Right kidney (tissue), 1 donor: Measurements from ENCODE around the gene SLIT1.
"Not testable (repeated sequence)": the region's sequence is repeated elsewhere in the genome, so short reads cannot be mapped to it uniquely, and the experiment has no call there.

Experiments
- DNase-seq: peaks from one replicate; pipeline ENCODE4 v3.0.0-alpha.2; 2016

Gene SLIT1

GRCh38 chr10:97106207-97106606 lies 79.6 kb downstream of the SLIT1 start:
- no peak for DNase-seq

- no peak for DNase-seq
Measured at GRCh38 chr10:97105303-97105702, 80.5 kb downstream of the SLIT1 start.

DNA sequence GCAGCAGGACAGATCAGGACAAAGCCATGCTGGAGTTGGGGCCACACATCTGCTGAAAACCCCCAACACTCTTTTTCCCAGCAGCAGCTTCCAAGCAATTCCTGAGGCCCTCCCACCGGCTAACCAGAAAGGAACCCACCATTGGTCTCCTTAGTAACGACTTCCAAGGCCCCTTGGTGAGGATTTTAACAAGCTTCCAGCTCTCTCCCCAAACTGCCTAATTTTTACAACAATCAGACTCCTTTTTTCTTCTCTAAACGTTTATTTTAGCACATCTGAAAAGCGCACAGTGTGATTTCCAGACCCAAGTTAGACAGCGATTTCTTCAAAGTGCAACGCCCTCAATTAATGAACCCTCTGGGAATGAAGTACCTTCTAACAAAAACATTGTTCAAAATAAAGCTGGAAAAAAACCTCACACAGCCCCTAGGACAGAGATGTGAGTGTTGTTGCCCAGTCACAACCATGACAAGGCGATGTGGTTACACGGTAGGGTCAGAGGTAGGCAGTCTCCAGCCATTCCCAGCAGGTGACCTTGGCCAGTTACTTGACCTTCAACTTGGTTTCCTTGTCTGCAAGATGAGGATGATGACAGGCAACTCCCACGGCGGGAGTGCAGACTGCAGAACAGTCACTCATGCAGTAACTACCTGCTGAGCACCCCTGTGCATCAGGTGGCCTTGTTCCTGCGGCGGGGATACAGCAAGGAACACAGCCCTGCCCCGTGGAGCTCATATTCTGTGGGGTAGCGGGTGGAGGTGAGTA lies 82.3 kb downstream of the SLIT1 start:
- DNase-seq, result no peak

- DNase-seq, result no peak
Measured at GRCh38 chr10:97102441-97102840, 83.3 kb downstream of the SLIT1 start.

- DNase-seq, result no peak
Measured at GRCh38 chr10:97101166-97101940, 84.4 kb downstream of the SLIT1 start.

GRCh38 chr10:97100657-97101056 lies 85.1 kb downstream of the SLIT1 start:
- DNase-seq, result no peak

- no peak for DNase-seq
Measured at GRCh38 chr10:97099868-97100267, 85.9 kb downstream of the SLIT1 start.

DNA sequence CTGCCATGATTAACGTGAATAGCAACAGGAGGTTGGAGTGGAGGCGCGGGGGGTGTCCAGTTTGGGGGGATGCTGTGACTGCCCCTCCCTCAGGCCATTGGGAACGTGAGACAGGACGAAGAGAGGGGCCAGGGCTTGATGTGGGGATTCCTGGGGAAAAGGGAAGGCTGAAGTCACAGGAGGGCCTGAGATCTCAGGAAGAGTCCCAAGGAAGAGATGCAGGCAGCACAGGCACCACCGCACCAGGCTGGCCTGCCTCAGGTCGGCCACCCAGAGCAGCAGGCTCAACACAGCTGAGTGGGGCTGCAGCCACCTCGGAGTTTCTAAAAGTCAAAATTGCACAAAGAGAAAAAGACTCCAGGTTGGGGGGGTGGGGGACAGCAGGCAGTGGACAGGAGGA lies 86.7 kb downstream of the SLIT1 start:
- DNase-seq, result no peak

DNA sequence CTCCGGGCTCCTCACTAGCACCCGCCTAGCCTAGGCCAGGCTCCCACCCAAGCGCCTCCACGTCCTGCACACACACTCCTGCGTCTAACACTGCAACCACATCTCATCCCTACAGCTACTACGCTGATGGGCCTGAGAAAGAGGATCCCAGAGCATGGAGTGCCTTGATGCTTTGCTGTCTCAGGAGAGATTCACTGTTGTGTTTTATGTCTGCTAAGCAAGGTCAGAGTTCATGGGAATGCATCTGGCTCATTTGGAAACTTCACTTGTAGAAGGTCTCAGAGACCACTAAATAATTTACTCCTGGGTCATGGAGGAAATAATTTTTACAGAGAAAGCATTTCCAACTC lies 88.7 kb downstream of the SLIT1 start:
- DNase-seq, result peak; percentile 49

GRCh38 chr10:97096261-97097083 lies 89.3 kb downstream of the SLIT1 start:
- peak; percentile 51 for DNase-seq

- DNase-seq, result no peak
Measured at GRCh38 chr10:97095701-97096260, 90.0 kb downstream of the SLIT1 start.

GRCh38 chr10:97090644-97091043 lies 95.1 kb downstream of the SLIT1 start:
- no peak for DNase-seq

DNA sequence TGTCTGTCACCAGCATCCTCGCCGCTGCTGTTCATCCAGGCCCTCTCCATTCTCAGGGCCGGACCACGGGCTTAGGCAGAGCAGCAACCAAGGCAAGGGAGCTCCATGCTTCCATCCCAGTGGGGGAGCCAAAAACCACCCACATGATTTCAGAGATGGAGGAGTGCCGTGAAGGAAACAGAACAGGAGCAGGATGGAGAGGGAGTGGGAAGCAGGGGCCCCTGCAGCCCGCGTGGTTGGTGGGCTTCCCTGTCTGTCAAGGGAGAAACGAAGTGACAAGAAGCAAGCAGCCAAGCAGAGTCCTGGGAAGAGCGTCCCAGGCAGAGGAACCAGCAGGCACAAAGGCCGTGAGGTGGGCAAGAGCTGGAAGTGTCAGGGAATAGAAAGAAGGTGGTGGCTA lies 95.7 kb downstream of the SLIT1 start:
- DNase-seq, result no peak

DNA sequence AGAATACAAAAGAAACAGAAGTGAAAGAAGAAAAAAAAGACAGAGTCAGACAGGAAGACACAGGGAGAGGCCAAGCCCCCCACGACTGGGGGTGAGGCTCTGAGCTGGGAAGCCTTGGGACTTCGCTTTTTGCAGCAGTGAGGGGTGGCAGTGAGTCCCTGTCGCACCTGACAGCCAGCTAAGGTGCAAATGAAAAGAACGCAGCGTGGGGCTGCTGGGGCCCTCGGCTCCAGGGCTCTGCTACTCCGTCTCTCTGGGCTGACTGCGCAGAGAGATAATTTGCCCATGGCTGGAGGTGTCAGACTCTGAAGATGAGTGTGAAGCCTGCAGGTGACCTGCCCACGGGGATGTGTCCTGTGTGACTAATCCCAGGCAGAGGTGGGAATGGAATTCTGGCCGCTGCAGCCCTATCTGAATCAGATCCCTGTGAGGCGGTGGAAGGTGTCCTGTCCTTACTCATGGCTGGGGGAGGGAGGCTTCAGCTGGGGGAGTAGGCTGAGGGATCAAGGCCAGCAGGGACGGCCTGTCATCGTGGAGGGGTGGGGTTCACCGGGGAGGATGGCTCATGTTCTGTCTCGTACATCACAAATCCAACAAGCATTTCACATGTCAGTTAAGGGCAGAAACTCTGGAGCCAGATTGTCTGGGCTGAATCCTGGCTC lies 96.4 kb downstream of the SLIT1 start:
- no peak for DNase-seq

- DNase-seq, result no peak
Measured at GRCh38 chr10:97087296-97087695, 98.5 kb downstream of the SLIT1 start.

DNA sequence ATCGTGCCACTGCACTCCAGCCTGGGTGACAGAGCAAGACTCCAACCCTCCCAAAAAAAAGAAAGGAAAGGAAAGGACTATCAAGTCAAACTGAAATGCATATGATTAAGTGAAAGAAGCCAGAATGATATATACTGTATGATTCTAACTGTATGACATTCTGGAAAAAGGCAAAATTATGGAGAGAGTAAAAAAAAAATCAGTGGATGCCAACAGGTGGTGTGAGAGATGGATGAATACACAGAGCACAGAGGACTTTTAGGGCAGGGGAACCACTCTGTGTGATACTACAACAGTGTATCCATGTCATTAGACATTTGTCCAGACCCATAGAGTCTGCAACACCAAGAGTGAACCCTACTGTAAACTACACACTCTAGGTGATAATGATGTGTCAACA lies 99.2 kb downstream of the SLIT1 start:
- no peak for DNase-seq

DNA sequence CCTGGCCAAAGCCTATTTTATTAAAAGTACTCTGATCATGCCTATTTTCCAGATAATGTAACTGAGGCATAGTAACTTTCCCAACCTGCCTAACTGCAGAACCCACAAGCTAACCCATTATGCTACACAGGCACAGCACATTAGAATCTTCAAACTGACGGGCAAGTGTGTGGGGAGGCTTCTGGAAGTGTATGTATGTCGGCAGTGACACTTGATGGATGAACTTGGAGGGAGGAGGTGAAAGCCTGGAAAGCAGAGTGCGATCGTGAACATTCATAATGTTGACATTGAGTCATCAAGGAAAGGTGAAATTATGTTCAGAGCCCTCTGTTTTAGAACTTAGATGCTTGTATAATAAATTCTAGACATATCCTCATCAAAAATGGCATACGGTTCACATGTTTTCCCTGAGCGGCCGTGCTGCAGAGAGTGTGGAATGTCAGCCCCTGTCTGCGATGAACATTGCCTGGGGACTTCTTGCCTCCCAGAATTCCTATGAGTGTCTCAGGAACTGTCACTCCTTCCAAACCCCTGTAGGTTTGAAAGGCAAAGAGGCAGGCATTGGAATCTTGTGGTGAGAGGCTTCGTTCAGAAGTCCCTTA lies 102.4 kb downstream of the SLIT1 start:
- no peak for DNase-seq

- DNase-seq, result not testable (repeated sequence)
Measured at GRCh38 chr10:97082575-97082974, 103.2 kb downstream of the SLIT1 start.

DNA sequence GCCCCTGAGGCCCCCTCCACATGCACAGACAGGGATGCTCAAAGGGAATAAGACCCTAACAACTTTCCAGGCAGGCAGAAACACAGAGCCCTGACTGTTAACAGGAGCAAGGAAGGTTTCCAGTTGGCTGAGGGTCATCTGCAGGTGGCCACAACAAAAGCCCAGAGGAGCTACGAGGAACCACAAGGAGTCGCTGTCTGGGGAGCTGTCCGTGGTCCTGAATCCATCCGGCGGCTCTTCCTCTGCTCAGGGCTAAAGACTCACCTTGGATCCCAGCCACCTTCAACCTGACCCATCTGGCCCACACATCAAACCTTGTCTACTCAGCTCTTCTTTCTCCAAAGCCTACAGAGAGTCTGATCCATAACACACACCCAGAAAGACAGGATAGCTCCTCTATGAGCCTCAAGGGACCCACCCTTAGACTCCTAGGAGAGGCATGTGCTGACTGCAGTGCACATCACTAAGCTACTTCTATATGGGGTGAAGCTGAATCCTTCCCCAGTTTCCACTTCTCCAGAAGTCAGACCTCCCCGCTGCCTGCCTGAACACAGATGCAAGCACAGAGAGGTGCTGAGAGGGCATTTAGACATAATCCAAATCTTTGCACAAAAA lies 104.0 kb downstream of the SLIT1 start:
- DNase-seq, result peak; percentile 69

- no peak for DNase-seq
Measured at GRCh38 chr10:97080051-97080776, 105.5 kb downstream of the SLIT1 start.

GRCh38 chr10:97079448-97079847 lies 106.3 kb downstream of the SLIT1 start:
- no peak for DNase-seq
